ENCODE results near the gene CFAP45. TPM values are rescaled to one million over a fixed set of nuclear protein-coding genes. Genes with fewer than 3 reads are reported as not detected.
"Not testable (repeated sequence)": the region's sequence is repeated elsewhere in the genome, so short reads cannot be mapped to it uniquely, and the experiment has no call there.

The CFAP45 gene
- total RNA-seq, 2 experiments from 2014 or later, result 1.0 to 1.3 TPM

DNA sequence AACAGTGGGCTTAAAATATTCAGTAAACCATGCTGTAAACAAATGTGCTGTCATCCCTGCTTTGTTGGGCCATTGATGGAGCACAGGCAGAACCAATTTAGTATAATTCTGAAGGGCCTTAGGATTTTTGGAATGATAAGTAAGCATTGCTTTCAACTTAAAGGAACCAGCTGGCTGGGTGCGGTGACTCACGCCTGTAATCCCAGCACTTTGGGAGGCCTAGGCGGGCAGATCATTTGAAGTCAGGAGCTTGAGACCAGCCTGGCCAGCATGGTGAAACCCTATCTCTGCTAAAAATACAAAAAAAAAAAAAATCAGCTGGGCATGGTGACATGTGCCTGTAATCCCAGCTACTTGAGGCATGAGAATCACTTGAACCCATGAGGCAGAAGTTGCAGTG lies 4.1 kb upstream of the CFAP45 start:
- DNase-seq; H3K9me3 Mint-ChIP-seq; H3K27me3 Mint-ChIP-seq; H3K4me1 Mint-ChIP-seq; H3K4me3 Mint-ChIP-seq; H3K36me3 Mint-ChIP-seq (ENCODE audit: low read depth); H3K27ac Mint-ChIP-seq: not testable (repeated sequence)
- POLR2A ChIA-PET, result interaction anchor here (1.4 to 1.5 kb wide), 2 partner anchors 11 to 19 kb away, joined by 3 read pairs; no protein-coding TSS in a partner anchor
- CTCF ChIA-PET, result interaction anchor here (0.7 kb wide), 1 partner anchor 128 kb away, joined by 4 read pairs; no protein-coding TSS in a partner anchor

DNA sequence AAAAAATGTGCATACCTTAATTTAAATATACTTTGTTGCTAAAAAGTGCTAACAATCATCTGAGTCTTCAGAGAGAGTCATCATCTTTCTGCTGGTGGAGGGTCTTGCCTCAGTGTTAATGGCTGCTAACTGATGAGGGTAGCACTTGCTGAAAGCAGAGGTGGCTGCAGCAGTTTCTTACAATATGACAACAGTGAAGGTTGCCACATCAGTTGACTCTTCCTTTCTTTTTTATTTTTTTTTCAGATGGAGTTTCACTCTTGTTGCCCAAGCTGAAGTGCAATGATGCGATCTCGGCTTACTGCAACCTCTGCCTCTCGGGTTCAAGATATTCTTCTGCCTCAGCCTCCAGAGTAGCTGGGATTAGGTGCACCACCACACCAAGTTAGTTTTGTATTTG lies 2.6 kb upstream of the CFAP45 start:
- H3K27me3 Mint-ChIP-seq, result no peaks in the 10 kb centered on the region
- no peak overlapping the region for H3K4me3 Mint-ChIP-seq
- H3K4me1 Mint-ChIP-seq, result peaks cover 2% of the 10 kb centered on the region
- no peaks in the 10 kb centered on the region for H3K36me3 Mint-ChIP-seq (ENCODE audit: low read depth)
- no peak overlapping the region for H3K27ac Mint-ChIP-seq
- no peak for DNase-seq
- CTCF ChIA-PET, result interaction anchor here (0.7 kb wide), 1 partner anchor 10 kb away, joined by 3 read pairs; no protein-coding TSS in a partner anchor
- POLR2A ChIA-PET, result interaction anchor here (1.0 to 1.7 kb wide), 2 partner anchors 10 to 21 kb away, joined by 3 to 6 read pairs; no protein-coding TSS in a partner anchor
- H3K9me3 Mint-ChIP-seq, result no peaks in the 10 kb centered on the region

DNA sequence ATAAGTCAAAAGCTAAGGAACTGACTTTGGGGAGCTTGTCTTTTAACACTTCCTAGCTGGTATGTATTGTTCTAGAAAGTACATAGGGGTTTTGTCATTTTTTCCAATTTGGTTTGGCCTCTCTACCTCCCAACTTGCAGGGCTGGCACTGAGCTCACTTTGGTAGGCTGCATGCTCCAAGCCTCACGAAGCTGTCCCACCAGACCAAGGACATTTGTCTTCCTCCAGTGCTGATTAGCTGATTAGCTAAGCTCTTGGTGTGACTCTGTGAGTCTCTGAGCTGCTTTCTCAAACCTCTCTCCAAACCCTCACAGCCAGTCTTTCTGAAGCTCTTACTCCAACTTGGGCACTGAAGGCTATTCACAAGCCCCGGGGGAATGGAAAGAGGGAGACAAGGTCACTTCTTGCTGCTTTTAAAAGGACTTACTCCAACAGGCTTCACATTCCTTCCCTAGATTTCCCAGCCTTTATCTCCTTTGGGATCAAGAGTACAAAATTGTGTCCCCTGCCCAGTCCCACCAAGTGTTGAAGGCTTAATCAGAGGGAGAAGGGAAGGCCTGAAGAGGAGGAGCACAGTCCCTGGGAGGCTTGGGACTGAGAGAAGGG lies 893 bp upstream of the CFAP45 start:
- Mint-ChIP-seq H3K36me3 (ENCODE audit: low read depth) (no peaks in the 10 kb centered on the region), H3K27me3 (peaks cover 7% of the 10 kb centered on the region), H3K4me1 (peaks cover 2% of the 10 kb centered on the region), H3K9me3 (no peaks in the 10 kb centered on the region), H3K4me3 (no peak overlapping the region), H3K27ac (no peak overlapping the region)
- ChIA-PET POLR2A (interaction anchor here (1.3 to 1.8 kb wide), 2 partner anchors 15 to 23 kb away, joined by 4 to 6 read pairs; no protein-coding TSS in a partner anchor), CTCF (interaction anchor here (2.0 kb wide), 1 partner anchor 106 kb away, joined by 6 read pairs; no protein-coding TSS in a partner anchor)
- no peak for DNase-seq

DNA sequence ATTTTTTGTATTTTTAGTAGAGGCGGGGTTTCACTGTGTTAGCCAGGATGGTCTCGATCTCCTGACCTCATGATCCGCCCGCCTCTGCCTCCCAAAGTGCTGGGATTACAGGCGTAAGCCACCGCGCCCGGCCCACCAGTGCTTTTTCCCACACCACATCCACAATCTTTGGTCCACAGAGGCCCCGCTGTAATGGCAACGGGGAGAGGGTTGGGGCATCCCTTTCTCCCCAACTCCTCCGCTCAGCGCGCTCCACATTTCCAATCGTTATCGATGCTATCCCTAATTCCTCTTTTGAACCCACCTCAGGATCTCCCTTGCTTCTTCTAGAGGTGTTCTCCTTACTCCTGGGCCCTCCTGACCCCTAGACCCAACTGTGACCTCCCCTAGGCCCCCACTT lies 331 bp downstream of the CFAP45 start:
- H3K36me3 Mint-ChIP-seq (ENCODE audit: low read depth); H3K27ac Mint-ChIP-seq; H3K9me3 Mint-ChIP-seq; H3K4me3 Mint-ChIP-seq; CTCF ChIA-PET; DNase-seq; H3K27me3 Mint-ChIP-seq; H3K4me1 Mint-ChIP-seq: not testable (repeated sequence)
- POLR2A ChIA-PET, result interaction anchor here (1.8 kb wide), 1 partner anchor 24 kb away, joined by 6 read pairs; no protein-coding TSS in a partner anchor

DNA sequence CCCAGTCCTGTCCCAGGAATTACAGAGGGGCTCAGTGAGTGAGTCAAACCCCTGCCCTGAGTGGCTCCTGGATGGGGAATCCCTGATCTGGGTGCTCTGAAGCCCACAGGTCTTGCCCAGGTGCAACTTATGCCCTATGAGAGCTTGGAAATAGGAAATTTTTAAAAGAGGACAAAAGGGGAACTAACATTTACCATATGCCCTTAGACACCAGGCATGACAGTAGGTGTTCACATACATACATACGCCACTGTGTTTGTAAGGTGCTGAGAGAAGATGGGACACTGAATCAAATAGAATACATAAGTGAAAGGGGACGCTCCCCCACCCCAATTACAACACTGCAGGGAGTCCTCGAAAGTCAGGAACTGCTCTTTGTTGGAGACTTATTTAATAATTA lies 1.4 kb downstream of the CFAP45 start:
- CTCF ChIA-PET, result no interaction called here

DNA sequence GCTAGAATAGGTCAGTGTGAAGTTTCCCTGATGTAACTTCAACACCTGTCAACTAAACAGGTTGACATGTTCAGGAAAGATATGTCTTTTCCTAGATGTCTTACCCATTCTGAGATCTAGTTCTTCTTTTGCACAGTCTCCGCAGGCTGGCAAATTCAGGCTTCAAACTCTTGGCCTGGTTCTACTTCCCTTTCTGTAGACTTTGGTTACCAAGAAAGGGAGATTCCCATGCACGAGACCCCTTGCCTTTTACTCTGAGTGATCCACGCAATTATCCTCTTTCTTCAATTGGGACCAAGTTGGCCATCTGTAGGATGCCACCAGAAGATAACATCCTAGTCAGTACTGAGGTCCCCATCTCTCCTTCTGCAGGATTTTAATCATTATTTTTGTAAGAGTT lies 2.0 kb downstream of the CFAP45 start:
- Mint-ChIP-seq H3K36me3 (ENCODE audit: low read depth) (no peaks in the 10 kb centered on the region), H3K27ac (no peak overlapping the region), H3K27me3 (peaks cover 13% of the 10 kb centered on the region), H3K4me3 (no peak overlapping the region), H3K4me1 (peaks cover 2% of the 10 kb centered on the region), H3K9me3 (no peaks in the 10 kb centered on the region)
- no peak for DNase-seq
- ChIA-PET POLR2A (no interaction called here), CTCF (no interaction called here)

More for the DNA sequence above, 1.4 kb downstream of the CFAP45 start:
- no peak for DNase-seq
- no peak overlapping the region for H3K27ac Mint-ChIP-seq
- peaks cover 2% of the 10 kb centered on the region for H3K4me1 Mint-ChIP-seq
- POLR2A ChIA-PET, result no interaction called here
- peaks cover 9% of the 10 kb centered on the region for H3K27me3 Mint-ChIP-seq
- no peaks in the 10 kb centered on the region for H3K9me3 Mint-ChIP-seq
- no peak overlapping the region for H3K4me3 Mint-ChIP-seq
- H3K36me3 Mint-ChIP-seq (ENCODE audit: low read depth), result no peaks in the 10 kb centered on the region

DNA sequence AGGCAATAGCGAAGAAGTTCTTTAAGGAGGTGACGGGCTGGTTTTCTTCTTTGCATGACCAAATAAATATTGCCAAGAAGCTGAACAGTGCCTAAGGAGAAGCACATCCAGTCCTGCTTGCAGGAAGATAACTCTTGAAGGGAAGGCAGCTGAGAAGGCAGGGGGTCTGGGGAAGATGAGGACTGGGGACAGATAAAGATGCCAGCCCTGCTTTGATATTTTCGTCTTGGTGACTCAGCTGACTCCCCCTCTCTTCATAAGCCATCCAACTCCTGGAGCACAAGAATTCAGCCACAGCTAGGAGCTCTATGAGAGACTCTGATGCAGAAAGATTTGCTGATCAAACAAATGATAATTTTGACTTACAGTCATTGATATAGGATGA lies 3.4 kb downstream of the CFAP45 start:
- POLR2A ChIA-PET, result interaction anchor here (1.0 kb wide), 1 partner anchor 15 kb away, joined by 3 read pairs; no protein-coding TSS in a partner anchor
- no peaks in the 10 kb centered on the region for H3K9me3 Mint-ChIP-seq
- CTCF ChIA-PET, result interaction anchor here (0.8 to 1.8 kb wide), 3 partner anchors 98 to 116 kb away, joined by 3 to 16 read pairs (median 4); partner anchors contain the start of gene DUSP23
- peaks cover 4% of the 10 kb centered on the region for H3K4me1 Mint-ChIP-seq
- no peaks in the 10 kb centered on the region for H3K36me3 Mint-ChIP-seq (ENCODE audit: low read depth)
- DNase-seq, result no peak
- no peak overlapping the region for H3K4me3 Mint-ChIP-seq
- H3K27me3 Mint-ChIP-seq, result peaks cover 14% of the 10 kb centered on the region
- H3K27ac Mint-ChIP-seq, result no peak overlapping the region

DNA sequence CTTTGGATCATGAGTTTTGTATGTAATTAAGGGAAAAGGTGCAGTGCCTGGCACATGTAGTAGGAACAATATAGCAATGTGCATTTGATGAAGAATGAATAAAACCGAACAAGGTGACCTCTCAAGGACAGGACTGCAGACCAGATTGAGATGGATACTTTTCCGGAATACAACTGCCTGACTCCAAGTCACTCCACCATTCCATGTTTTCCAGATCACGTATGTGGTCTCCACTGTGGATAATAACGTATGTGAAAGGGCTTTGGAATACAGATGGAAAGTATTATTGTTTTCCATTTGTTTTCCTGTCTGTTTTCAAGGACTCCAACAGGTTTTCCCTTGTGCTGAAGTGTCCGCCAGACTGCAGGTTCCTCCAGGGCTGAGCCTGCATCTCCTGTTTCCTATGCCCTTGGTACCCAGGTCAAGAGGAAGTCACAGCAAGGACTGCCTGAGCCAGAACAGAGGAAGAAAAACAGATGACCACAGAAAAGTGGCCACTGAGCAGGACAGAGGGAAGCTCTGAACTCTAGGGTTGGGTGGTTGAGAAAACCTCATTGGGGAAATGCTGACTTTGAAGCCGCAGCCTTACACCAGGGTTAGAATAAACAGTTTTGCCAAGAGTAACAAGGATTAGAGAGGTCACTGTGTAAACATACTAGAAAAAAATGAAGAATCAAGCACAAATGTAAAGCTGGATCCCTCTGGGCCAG lies 4.0 kb downstream of the CFAP45 start:
- H3K36me3 Mint-ChIP-seq (ENCODE audit: low read depth), result no peaks in the 10 kb centered on the region
- no peak for DNase-seq
- ChIA-PET POLR2A (interaction anchor here (1.0 to 8.6 kb wide), 2 partner anchors 16 to 27 kb away, joined by 3 to 64 read pairs; partner anchors contain the start of gene TAGLN2), CTCF (interaction anchor here (0.8 to 1.8 kb wide), 6 partner anchors 96 to 115 kb away, joined by 3 to 16 read pairs (median 4); partner anchors contain the start of gene DUSP23)
- H3K4me1 Mint-ChIP-seq, result peaks cover 7% of the 10 kb centered on the region
- peaks cover 14% of the 10 kb centered on the region for H3K27me3 Mint-ChIP-seq
- H3K4me3 Mint-ChIP-seq, result no peak overlapping the region
- H3K27ac Mint-ChIP-seq, result no peak overlapping the region
- H3K9me3 Mint-ChIP-seq, result no peaks in the 10 kb centered on the region

DNA sequence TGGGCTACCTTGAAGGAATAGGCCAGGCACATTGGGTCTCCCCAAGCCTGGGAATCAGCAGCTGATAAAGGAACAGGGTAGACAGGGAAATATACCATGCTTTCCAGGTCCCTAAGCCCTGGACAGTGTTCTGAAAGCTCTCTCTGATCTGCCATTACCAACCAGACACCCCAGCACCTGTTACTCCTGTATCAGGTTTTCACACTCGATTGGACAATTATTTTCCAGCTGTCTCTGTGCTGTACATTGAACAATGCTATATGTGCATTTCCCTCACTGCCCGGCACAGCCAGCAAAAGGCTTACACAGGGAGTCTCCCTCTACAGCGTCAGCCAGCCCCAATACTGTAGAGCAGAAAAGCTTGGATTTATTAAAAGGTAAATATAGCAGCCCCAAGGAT lies 4.7 kb downstream of the CFAP45 start:
- Mint-ChIP-seq H3K4me3 (no peak overlapping the region), H3K4me1 (peaks cover 9% of the 10 kb centered on the region), H3K9me3 (no peaks in the 10 kb centered on the region), H3K27me3 (peaks cover 14% of the 10 kb centered on the region), H3K27ac (no peak overlapping the region), H3K36me3 (ENCODE audit: low read depth) (no peaks in the 10 kb centered on the region)
- ChIA-PET CTCF (interaction anchor here (0.7 to 1.8 kb wide), 7 partner anchors 20 to 115 kb away, joined by 3 to 16 read pairs (median 3); partner anchors contain the start of gene DUSP23), POLR2A (interaction anchor here (8.6 kb wide), 1 partner anchor 28 kb away, joined by 64 read pairs; the partner anchor contains the start of gene TAGLN2)
- no peak for DNase-seq

DNA sequence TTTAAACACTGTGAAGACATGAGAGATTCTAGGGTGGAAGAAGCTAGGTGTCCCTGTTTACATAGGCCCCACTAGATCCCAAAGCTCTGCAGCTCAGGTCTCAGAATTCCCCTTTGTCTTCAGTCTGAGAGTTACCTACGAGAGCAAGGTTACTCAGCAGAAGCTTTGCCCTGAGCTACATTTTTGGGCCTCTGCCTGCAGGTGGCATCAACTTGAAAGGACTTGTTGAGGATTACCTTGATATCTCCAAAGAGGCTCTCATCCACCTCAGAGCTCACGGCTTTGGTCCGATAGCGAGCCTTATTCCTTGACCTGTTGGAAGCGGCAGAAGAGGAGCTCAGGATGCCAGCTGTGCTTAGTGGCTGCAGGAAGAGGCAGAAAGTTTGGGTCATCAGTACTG lies 7.0 kb downstream of the CFAP45 start:
- Mint-ChIP-seq H3K27me3 (peaks cover 14% of the 10 kb centered on the region), H3K36me3 (ENCODE audit: low read depth) (no peaks in the 10 kb centered on the region), H3K27ac (no peak overlapping the region), H3K4me1 (peaks cover 19% of the 10 kb centered on the region), H3K9me3 (no peaks in the 10 kb centered on the region), H3K4me3 (no peak overlapping the region)
- POLR2A ChIA-PET, result interaction anchor here (1.2 to 8.6 kb wide), 5 partner anchors 10 to 112 kb away, joined by 3 to 64 read pairs (median 6); partner anchors contain the start of genes DUSP23 and TAGLN2
- peak; percentile 34 for DNase-seq
- CTCF ChIA-PET, result interaction anchor here (0.9 to 6.6 kb wide), 18 partner anchors 9 to 115 kb away, joined by 3 to 221 read pairs (median 4); partner anchors contain the start of genes DUSP23, FCRL6 and TAGLN2

DNA sequence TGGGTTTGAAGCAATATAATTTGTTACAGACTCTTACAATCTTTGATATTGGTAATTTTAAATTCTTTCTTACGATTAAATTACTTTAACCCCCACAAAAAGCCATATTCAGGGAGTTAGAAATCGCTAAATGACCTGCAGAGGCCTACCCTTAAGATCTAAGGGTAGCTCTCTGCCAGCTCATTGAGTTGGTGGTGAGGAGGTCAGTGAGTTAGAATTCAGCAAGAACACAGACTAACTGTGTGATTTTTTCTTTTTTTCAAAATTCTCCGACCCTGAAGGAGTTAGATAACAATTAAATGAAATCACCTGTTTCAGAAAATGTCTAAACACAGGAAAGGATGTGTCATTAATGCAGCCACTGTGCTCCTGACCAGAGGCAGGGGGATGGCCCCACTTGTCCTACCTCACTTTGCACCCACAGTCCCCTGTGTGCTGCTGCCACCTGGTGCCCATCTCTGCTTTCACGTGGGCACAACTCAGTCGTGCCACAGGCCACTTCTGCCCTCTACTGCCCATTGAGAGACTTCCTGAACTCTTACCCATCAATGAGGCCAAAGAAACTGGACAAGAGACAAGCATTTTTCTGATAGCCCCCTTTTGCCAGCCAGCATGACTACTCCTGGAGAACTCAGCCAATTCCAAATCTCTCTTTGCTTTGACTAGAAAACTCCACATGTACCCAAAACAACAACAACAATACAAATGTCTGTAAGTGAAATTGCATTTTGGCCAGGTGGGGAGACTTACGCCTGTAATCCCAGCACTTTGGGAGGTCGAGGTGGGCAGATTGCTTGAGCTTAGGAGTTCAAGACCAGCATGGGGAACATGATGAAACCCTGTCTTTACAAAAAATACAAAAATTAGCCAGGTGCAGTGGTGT lies 8.4 kb downstream of the CFAP45 start:
- Mint-ChIP-seq H3K27me3 (peaks cover 12% of the 10 kb centered on the region), H3K9me3 (no peaks in the 10 kb centered on the region), H3K4me3 (no peak overlapping the region), H3K4me1 (peaks cover 19% of the 10 kb centered on the region), H3K27ac (no peak overlapping the region), H3K36me3 (ENCODE audit: low read depth) (no peaks in the 10 kb centered on the region)
- POLR2A ChIA-PET, result interaction anchor here (1.2 to 8.6 kb wide), 5 partner anchors 11 to 95 kb away, joined by 3 to 64 read pairs (median 10); partner anchors contain the start of gene TAGLN2
- CTCF ChIA-PET, result interaction anchor here (0.7 to 6.6 kb wide), 25 partner anchors 10 to 678 kb away, joined by 3 to 221 read pairs (median 6); partner anchors contain the start of genes DUSP23, FCRL6 and TAGLN2
- peak; percentile 82 for DNase-seq

DNA sequence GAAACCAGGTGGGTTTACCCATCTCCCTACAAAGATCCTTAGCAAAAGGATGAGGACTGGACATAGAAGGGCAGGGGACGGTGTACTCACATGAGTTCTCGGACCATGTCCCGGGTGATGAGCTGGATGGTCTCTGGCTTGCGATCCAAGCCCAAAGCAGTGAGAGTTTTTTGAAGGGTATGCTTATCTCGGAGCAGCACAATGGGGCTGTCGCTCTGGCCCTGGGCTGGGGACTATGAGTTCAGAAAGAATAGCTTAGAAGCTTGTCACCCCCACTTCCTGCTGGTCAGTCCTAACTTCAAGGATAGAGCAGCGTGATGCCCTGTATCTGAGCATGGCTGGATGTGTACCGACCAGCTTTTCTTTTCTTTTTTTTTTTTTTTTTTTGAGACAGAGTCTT lies 9.6 kb downstream of the CFAP45 start:
- CTCF ChIA-PET, result interaction anchor here (0.9 to 6.6 kb wide), 15 partner anchors 10 to 676 kb away, joined by 3 to 221 read pairs (median 7); partner anchors contain the start of genes DUSP23 and FCRL6
- H3K9me3 Mint-ChIP-seq, result no peaks in the 10 kb centered on the region
- no peak overlapping the region for H3K4me3 Mint-ChIP-seq
- H3K27me3 Mint-ChIP-seq, result peaks cover 7% of the 10 kb centered on the region
- no peaks in the 10 kb centered on the region for H3K36me3 Mint-ChIP-seq (ENCODE audit: low read depth)
- POLR2A ChIA-PET, result interaction anchor here (1.2 to 8.6 kb wide), 4 partner anchors 10 to 94 kb away, joined by 3 to 64 read pairs (median 7); partner anchors contain the start of gene TAGLN2
- H3K27ac Mint-ChIP-seq, result no peak overlapping the region
- no peak for DNase-seq
- peaks cover 19% of the 10 kb centered on the region for H3K4me1 Mint-ChIP-seq

All from activated CD4-positive, alpha-beta memory T cell treated with anti-CD3 and anti-CD28 coated beads, Interleukin-2, amount 10 ng/mL, durations not matched to agents 7 days and 5 days (primary cell).